ENCODE data around the gene PTBP3. TPM values are rescaled to one million over a fixed set of nuclear protein-coding genes. Genes with fewer than 3 reads are reported as not detected.
A peak's percentile ranks its signal among the peaks of the same experiment; 100 is the strongest.

Gene PTBP3, protein sequence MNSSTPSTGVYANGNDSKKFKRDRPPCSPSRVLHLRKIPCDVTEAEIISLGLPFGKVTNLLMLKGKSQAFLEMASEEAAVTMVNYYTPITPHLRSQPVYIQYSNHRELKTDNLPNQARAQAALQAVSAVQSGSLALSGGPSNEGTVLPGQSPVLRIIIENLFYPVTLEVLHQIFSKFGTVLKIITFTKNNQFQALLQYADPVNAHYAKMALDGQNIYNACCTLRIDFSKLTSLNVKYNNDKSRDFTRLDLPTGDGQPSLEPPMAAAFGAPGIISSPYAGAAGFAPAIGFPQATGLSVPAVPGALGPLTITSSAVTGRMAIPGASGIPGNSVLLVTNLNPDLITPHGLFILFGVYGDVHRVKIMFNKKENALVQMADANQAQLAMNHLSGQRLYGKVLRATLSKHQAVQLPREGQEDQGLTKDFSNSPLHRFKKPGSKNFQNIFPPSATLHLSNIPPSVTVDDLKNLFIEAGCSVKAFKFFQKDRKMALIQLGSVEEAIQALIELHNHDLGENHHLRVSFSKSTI
- total RNA-seq (2021; fragmentation: NEBNext Ultra II Directional; extraction: Animal tissue kit (Norgen Biotek cat#: 25700)), result 10 to 100 TPM; 31.1 to 52.5 (median 39.7) TPM
- long read RNA-seq, full-length matches to known transcripts, result 5 of 12 reads
- long read RNA-seq, partial matches to known transcripts, result 0 of 12 reads
- long read RNA-seq, other reads (novel, unspliced or antisense), result 7 of 12 reads

DNA sequence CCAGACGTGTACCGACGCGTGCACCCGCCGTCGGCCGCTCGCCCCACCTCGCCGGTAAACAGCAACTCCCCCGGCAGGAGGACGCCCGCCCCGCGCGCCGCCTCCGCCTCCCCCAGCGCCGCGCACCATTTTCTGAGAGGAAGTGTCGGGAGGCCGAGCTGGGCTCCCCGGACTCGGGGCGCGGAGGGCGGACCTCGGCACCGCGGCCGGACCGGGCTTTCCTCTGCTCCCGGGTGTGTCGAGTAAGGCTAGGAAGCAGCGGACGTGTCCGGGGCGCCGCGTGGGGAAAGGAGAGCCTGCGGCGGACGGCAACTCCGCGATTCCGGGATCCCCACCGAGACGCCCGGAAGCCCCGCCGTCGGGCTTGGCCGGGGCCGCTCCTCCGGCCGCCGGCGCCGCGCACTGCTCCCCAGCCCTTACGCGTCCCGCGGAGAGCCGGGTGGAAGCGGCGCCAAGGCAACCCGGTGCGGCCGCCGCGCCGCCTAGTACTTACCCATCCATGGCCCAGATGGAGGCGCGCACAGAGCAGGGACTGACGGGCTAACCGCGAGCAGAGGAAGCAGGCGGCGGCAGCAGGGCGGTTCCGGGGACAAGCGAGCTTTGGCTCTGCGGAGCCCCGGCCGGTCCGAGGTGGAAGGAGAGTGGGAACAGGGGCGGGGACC, at the start of gene PTBP3:
PTBP3 (minus strand) TSS at position 643 of the 662 bp plus-strand sequence. CDS start 35,754 bp downstream, outside the sequence.
- TF ChIP-seq CTCF (IDR thresholded peaks at IDR 0.05), result no peak; the same call in 1 of the 2 replicates
- Mint-ChIP-seq H3K9me3 (no peaks in the 10 kb centered on the region), H3K27me3 (ENCODE audit: insufficient read depth) (no peaks in the 10 kb centered on the region; the same call in 1 of the 2 replicates), H3K36me3 (ENCODE audit: low read depth) (no peaks in the 10 kb centered on the region), H3K4me1 (ENCODE audit: low read depth) (peaks cover 46% of the 10 kb centered on the region), H3K27ac (peak within 1 kb of the TSS; percentile 99), H3K4me3 (peak within 1 kb of the TSS; percentile 98)
- peak; percentile 60 for DNase-seq

- Mint-ChIP-seq H3K4me1 (ENCODE audit: low read depth) (peaks cover 56% of the 10 kb centered on the region), H3K9me3 (no peaks in the 10 kb centered on the region), H3K36me3 (ENCODE audit: low read depth) (no peaks in the 10 kb centered on the region), H3K4me3 (peak overlapping the region; percentile 21; the same call in 1 of the 2 replicates), H3K27me3 (ENCODE audit: insufficient read depth) (no peaks in the 10 kb centered on the region), H3K27ac (no peak overlapping the region)
- no peak for DNase-seq
- TF ChIP-seq CTCF (IDR thresholded peaks at IDR 0.05), result no peak
Measured at GRCh38 chr9:112382501-112383364, 49.3 kb upstream of the PTBP3 start.

DNA sequence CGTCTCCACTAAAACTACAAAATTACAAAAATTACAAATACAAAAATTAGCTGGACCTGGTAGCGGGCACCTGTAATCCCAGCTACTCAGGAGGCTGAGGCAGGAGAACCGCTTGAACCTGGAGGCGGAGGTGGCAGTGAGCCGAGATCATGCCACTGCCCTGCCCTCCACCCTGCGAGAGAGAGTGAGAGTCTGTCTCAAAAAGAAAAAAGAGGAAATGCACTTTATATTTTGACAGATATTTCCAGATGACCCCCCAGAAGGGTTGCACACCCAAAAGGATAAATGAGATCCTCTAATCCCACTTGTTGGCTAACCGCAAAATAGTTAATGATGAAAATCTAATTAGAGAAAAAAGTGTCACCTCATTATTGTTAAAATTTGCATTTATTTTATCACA, 48.6 kb upstream of the PTBP3 start:
- H3K4me1 Mint-ChIP-seq (ENCODE audit: low read depth), result peaks cover 62% of the 10 kb centered on the region
- H3K4me3 Mint-ChIP-seq, result no peak overlapping the region
- H3K9me3 Mint-ChIP-seq, result no peaks in the 10 kb centered on the region
- no peak overlapping the region for H3K27ac Mint-ChIP-seq
- no peak for TF ChIP-seq CTCF (IDR thresholded peaks at IDR 0.05)
- H3K36me3 Mint-ChIP-seq (ENCODE audit: low read depth), result no peaks in the 10 kb centered on the region
- no peaks in the 10 kb centered on the region for H3K27me3 Mint-ChIP-seq (ENCODE audit: insufficient read depth)
- DNase-seq, result no peak

- DNase-seq, result no peak
- Mint-ChIP-seq H3K4me1 (ENCODE audit: low read depth) (peaks cover 67% of the 10 kb centered on the region), H3K27ac (peak overlapping the region; percentile 94), H3K27me3 (ENCODE audit: insufficient read depth) (no peaks in the 10 kb centered on the region), H3K36me3 (ENCODE audit: low read depth) (no peaks in the 10 kb centered on the region), H3K4me3 (peak overlapping the region; percentile 100), H3K9me3 (no peaks in the 10 kb centered on the region)
- no peak for TF ChIP-seq CTCF (IDR thresholded peaks at IDR 0.05)
Measured at GRCh38 chr9:112380825-112381221, 47.4 kb upstream of the PTBP3 start.
